ENCODE measurements around the gene BSG.

DNA sequence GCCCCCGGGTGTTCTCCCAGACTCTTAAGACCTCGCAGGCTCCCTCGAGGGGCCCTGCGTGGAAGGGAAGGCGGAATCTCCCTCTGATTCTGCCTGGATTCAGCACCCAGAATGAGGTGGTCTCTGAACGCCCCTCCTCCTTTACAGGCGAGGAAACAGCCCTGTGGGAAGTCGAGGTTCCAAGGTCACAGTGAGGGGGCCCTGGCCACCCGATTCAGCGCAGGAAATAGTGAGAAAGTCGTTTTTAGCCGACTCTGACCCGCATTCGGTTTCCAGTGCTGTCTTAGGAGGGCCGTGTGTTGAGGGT, 1.1 kb downstream of the BSG start:
- TF ChIP-seq, protein P1, sequence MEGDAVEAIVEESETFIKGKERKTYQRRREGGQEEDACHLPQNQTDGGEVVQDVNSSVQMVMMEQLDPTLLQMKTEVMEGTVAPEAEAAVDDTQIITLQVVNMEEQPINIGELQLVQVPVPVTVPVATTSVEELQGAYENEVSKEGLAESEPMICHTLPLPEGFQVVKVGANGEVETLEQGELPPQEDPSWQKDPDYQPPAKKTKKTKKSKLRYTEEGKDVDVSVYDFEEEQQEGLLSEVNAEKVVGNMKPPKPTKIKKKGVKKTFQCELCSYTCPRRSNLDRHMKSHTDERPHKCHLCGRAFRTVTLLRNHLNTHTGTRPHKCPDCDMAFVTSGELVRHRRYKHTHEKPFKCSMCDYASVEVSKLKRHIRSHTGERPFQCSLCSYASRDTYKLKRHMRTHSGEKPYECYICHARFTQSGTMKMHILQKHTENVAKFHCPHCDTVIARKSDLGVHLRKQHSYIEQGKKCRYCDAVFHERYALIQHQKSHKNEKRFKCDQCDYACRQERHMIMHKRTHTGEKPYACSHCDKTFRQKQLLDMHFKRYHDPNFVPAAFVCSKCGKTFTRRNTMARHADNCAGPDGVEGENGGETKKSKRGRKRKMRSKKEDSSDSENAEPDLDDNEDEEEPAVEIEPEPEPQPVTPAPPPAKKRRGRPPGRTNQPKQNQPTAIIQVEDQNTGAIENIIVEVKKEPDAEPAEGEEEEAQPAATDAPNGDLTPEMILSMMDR (IDR thresholded peaks at IDR 0.05) = no peak
- TF ChIP-seq EP300 (IDR thresholded peaks at IDR 0.05) = no peak

Data from ovary (tissue), 3 donors.